Measurements from ENCODE around the gene PPM1H. TPM values are rescaled to one million over a fixed set of nuclear protein-coding genes. Genes with fewer than 3 reads are reported as not detected.
"Not testable (repeated sequence)": the region's sequence is repeated elsewhere in the genome, so short reads cannot be mapped to it uniquely, and the experiment has no call there.

The PPM1H gene
- total RNA-seq, 4 donors from 2014 or later, result 1.1 to 2.4 (median 1.7) TPM

- no peak for DNase-seq (ENCODE audit: low spot score in 2 of 2)
- H3K4me3 ChIP-seq (ENCODE audit: low read depth, poor library complexity, severe bottlenecking), result no peak overlapping the region
- TF ChIP-seq CTCF (IDR thresholded peaks at IDR 0.05), result no peak
- no peak for TF ChIP-seq POLR2A (IDR thresholded peaks at IDR 0.05)
- 76 to 92% methylated on average over 3 of the region's 3 CpGs for WGBS, 2 donors
- intact Hi-C loops (cut with DNase I; ENCODE audit: low total_unique reads), result no loop called here
Measured at GRCh38 chr12:62882140-62882539, 52.8 kb downstream of the PPM1H start.

- WGBS, 2 donors, result 71 to 86% methylated on average over 1 of the region's 1 CpG
- DNase-seq (ENCODE audit: low spot score in 2 of 2), result no peak
- intact Hi-C loops (cut with DNase I; ENCODE audit: low total_unique reads), result no loop called here
Measured at GRCh38 chr12:62879691-62880090, 55.3 kb downstream of the PPM1H start.

GRCh38 chr12:62879228-62879627 lies 55.7 kb downstream of the PPM1H start:
- 83 to 87% methylated on average over 3 of the region's 3 CpGs for WGBS, 2 donors
- DNase-seq (ENCODE audit: low spot score in 2 of 2); H3K4me3 ChIP-seq (ENCODE audit: low read depth, poor library complexity, severe bottlenecking); intact Hi-C loops (cut with DNase I; ENCODE audit: low total_unique reads): not testable (repeated sequence)

More at GRCh38 chr12:62879691-62880090, 55.3 kb downstream of the PPM1H start:
- TF ChIP-seq CTCF (IDR thresholded peaks at IDR 0.05) (no peak), POLR2A (IDR thresholded peaks at IDR 0.05) (no peak)
- no peak overlapping the region for H3K4me3 ChIP-seq (ENCODE audit: low read depth, poor library complexity, severe bottlenecking)

GRCh38 chr12:62878211-62878610 lies 56.7 kb downstream of the PPM1H start:
- no peak for DNase-seq (ENCODE audit: low spot score in 2 of 2)
- TF ChIP-seq POLR2A (IDR thresholded peaks at IDR 0.05) (no peak), CTCF (IDR thresholded peaks at IDR 0.05) (no peak)
- WGBS, 2 donors, result 38 to 40% methylated on average over 2 of the region's 2 CpGs
- intact Hi-C loops (cut with DNase I; ENCODE audit: low total_unique reads), result no loop called here
- no peak overlapping the region for H3K4me3 ChIP-seq (ENCODE audit: low read depth, poor library complexity, severe bottlenecking)

GRCh38 chr12:62876938-62877548 lies 57.9 kb downstream of the PPM1H start:
- TF ChIP-seq CTCF (IDR thresholded peaks at IDR 0.05), result no peak
- no peak for DNase-seq (ENCODE audit: low spot score in 2 of 2)

GRCh38 chr12:62873826-62874448 lies 61.0 kb downstream of the PPM1H start:
- TF ChIP-seq POLR2A (IDR thresholded peaks at IDR 0.05) (no peak), CTCF (IDR thresholded peaks at IDR 0.05) (no peak)
- intact Hi-C loops (cut with DNase I; ENCODE audit: low total_unique reads), result no loop called here

More at GRCh38 chr12:62876938-62877548, 57.9 kb downstream of the PPM1H start:
- H3K4me3 ChIP-seq (ENCODE audit: low read depth, poor library complexity, severe bottlenecking), result no peak overlapping the region
- WGBS, 2 donors, result 80 to 88% methylated on average over 13 of the region's 13 CpGs
- intact Hi-C loops (cut with DNase I; ENCODE audit: low total_unique reads), result no loop called here

More at GRCh38 chr12:62873826-62874448, 61.0 kb downstream of the PPM1H start:
- no peak overlapping the region for H3K4me3 ChIP-seq (ENCODE audit: low read depth, poor library complexity, severe bottlenecking)
- no peak for DNase-seq (ENCODE audit: low spot score in 2 of 2)
- WGBS, 2 donors, result 45 to 55% methylated on average over 4 of the region's 4 CpGs

Data from lower leg skin (tissue), 4 donors.